ENCODE data around the gene SUGCT.

- TF ChIP-seq CTCF (IDR thresholded peaks at IDR 0.05) (no peak), POLR2A (IDR thresholded peaks at IDR 0.05) (no peak)
Measured at GRCh38 chr7:40520986-40521738, 386.4 kb downstream of the SUGCT start.
